ENCODE results near the gene MYO1H.

GRCh38 chr12:109493938-109494337 is 146.2 kb downstream of the MYO1H start:
- TF ChIP-seq CTCF (IDR thresholded peaks at IDR 0.05) = no peak
- TF ChIP-seq POLR2A (IDR thresholded peaks at IDR 0.05) = no peak

Data from uterus (tissue), 2 donors.